ENCODE results near the gene TUFT1. TPM values are rescaled to one million over a fixed set of nuclear protein-coding genes. Genes with fewer than 3 reads are reported as not detected.

Gene TUFT1
- total and polyA plus RNA-seq, 2 of the 4 experiments (the other 2 are of a cell fraction), result 21.2 to 30.3 TPM

- H2AK5ac ChIP-seq (ENCODE audit: low read depth, low read length), result no peak overlapping the region
- H3K9ac ChIP-seq (ENCODE audit: low read depth, low read length), result no peak overlapping the region
- peaks cover 4% of the 10 kb centered on the region; the same call in 1 of the 2 replicates for H3K4me1 ChIP-seq (ENCODE audit: control insufficient read depth, insufficient read depth, low read length)
- H3K18ac ChIP-seq (ENCODE audit: low read depth, low read length), result no peak overlapping the region
- peak; percentile 35; the same call in 1 of the 2 replicates for TF ChIP-seq CEBPB (IDR thresholded peaks at IDR 0.05; ENCODE audit: low read depth, low read length)
- TF ChIP-seq POLR2A (IDR thresholded peaks at IDR 0.05; ENCODE audit: low read depth, low read length), result no peak
- TF ChIP-seq FOS (IDR thresholded peaks at IDR 0.05; ENCODE audit: low read depth, low read length), result no peak
- TF ChIP-seq, protein P1, sequence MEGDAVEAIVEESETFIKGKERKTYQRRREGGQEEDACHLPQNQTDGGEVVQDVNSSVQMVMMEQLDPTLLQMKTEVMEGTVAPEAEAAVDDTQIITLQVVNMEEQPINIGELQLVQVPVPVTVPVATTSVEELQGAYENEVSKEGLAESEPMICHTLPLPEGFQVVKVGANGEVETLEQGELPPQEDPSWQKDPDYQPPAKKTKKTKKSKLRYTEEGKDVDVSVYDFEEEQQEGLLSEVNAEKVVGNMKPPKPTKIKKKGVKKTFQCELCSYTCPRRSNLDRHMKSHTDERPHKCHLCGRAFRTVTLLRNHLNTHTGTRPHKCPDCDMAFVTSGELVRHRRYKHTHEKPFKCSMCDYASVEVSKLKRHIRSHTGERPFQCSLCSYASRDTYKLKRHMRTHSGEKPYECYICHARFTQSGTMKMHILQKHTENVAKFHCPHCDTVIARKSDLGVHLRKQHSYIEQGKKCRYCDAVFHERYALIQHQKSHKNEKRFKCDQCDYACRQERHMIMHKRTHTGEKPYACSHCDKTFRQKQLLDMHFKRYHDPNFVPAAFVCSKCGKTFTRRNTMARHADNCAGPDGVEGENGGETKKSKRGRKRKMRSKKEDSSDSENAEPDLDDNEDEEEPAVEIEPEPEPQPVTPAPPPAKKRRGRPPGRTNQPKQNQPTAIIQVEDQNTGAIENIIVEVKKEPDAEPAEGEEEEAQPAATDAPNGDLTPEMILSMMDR (conservative IDR thresholded peaks at IDR 0.05; ENCODE audit: low read depth, low read length), result no peak
- TF ChIP-seq NFE2L2 (IDR thresholded peaks at IDR 0.05; ENCODE audit: low read depth, low read length), result no peak
- no TSS peak for BruUV-seq (replicated peaks)
- POLR2A ChIA-PET (ENCODE audit: unreplicated experiment), result no interaction called here
- H3K27ac ChIP-seq (ENCODE audit: insufficient read depth, low read length), result no peak overlapping the region
- H2AFZ ChIP-seq (replicated peaks; ENCODE audit: low read length, poor library complexity), result no peak overlapping the region
- H3K9me3 ChIP-seq (ENCODE audit: control insufficient read depth, insufficient read depth, low read length), result no peaks in the 10 kb centered on the region
- H2BK15ac ChIP-seq (ENCODE audit: low read depth, low read length), result no peak overlapping the region
- H4K5ac ChIP-seq (ENCODE audit: low read depth, low read length), result no peak overlapping the region
- CTCF ChIA-PET, result no interaction called here
- no peak overlapping the region for H4K91ac ChIP-seq (ENCODE audit: insufficient read depth, low read depth, low read length)
- dilution Hi-C loops (cut with HindIII; ENCODE audit: low sequenced_read_pairs, unreplicated experiment) (no loop called here), intact Hi-C loops (cut with micrococcal nuclease) (no loop called here), in situ Hi-C loops (cut with MboI; ENCODE audit: low sequenced_read_pairs) (no loop called here)
- no peaks in the 10 kb centered on the region for H3K27me3 ChIP-seq (ENCODE audit: control insufficient read depth, insufficient read depth, low read length)
- H2BK20ac ChIP-seq (ENCODE audit: low read depth, low read length), result no peak overlapping the region
- no peak overlapping the region for H2BK5ac ChIP-seq (ENCODE audit: low read depth, low read length, poor library complexity, severe bottlenecking)
- H3K56ac ChIP-seq (ENCODE audit: extremely low read depth, insufficient read depth, low read length), result no peak overlapping the region
- no peak overlapping the region for H3K4me3 ChIP-seq (ENCODE audit: insufficient read depth, low read depth, low read length)
- no peak overlapping the region for H2AK9ac ChIP-seq (replicated peaks; ENCODE audit: low read depth, low read length, poor library complexity)
- DNase-seq (peak; percentile 48), ATAC-seq (ENCODE audit: low read depth) (no peak)
- H3K23ac ChIP-seq (ENCODE audit: low read depth, low read length), result peak overlapping the region; percentile 32; the same call in 1 of the 2 replicates
- H3K36me3 ChIP-seq (ENCODE audit: control insufficient read depth, insufficient read depth, low read length), result no peaks in the 10 kb centered on the region
- no peak overlapping the region for H3K4me2 ChIP-seq (ENCODE audit: low read depth, low read length)
- no peak overlapping the region for H3K14ac ChIP-seq (replicated peaks; ENCODE audit: low read depth, low read length)
- H3K4ac ChIP-seq (ENCODE audit: low read depth, low read length), result no peak overlapping the region
- peaks cover 0 to 3% of the 10 kb centered on the region in 2 experiments; a peak in 1 of 4 replicates for H3K79me1 ChIP-seq (ENCODE audit: low read depth in 1 of 2, low read length in 2 of 2)
- H3K9me1 ChIP-seq (ENCODE audit: insufficient read depth, low read length), result peaks cover 7% of the 10 kb centered on the region; the same call in 1 of the 2 replicates
- no peak overlapping the region for H2BK120ac ChIP-seq (ENCODE audit: low read depth, low read length)
- H4K8ac ChIP-seq (ENCODE audit: low read depth in 2 of 2, low read length in 2 of 2), result no peak overlapping the region
- no peaks in the 10 kb centered on the region for H4K20me1 ChIP-seq (ENCODE audit: insufficient read depth, low read length)
These were observed 66.3 kb downstream of the TUFT1 start for GRCh38 chr1:151606384-151606783.
